Omental fat pad (tissue), 4 donors: ENCODE measurements around the gene ALDH5A1. TPM values are rescaled to one million over a fixed set of nuclear protein-coding genes. Genes with fewer than 3 reads are reported as not detected.

Experiments
- ATAC-seq: fragments of 150-250 bp; one replicate; pipeline ENCODE4 v1.9.1; 2016; ENCODE audit warnings: mild to moderate bottlenecking, moderate library complexity; ENCODE audit not compliant: low FRiP score
- DNase-seq: peaks from one replicate; pipeline ENCODE4 v3.0.0-alpha.2; 2019; ENCODE audit warnings: low spot score
- CTCF ChIP-seq, 3 donors: fragments of 450-650 bp; IDR thresholded peaks; one replicate each; pipeline ENCODE4 v1.5.1; 2016 to 2017; ENCODE audit warnings: antibody characterized with exemption in 3 of 3, mild to moderate bottlenecking in 3 of 3, moderate library complexity in 2 of 3
- total RNA-seq, 4 donors: library from RNA; depleted of rRNA; stranded (reverse); fragments of >200 nt; gene quantifications; one replicate each; pipeline ENCODE4 v1.1.0, GENCODE V29; 2016

Gene ALDH5A1
- total RNA-seq, 4 donors from 2014 or later, result 3.8 to 6.1 (median 4.9) TPM

GRCh38 chr6:24522228-24523176 is 27.7 kb downstream of the ALDH5A1 start:
- DNase-seq (no peak), ATAC-seq (no peak)
- no peak for TF ChIP-seq CTCF (IDR thresholded peaks at IDR 0.05)

GRCh38 chr6:24524329-24524728 is 29.6 kb downstream of the ALDH5A1 start:
- no peak for TF ChIP-seq CTCF (IDR thresholded peaks at IDR 0.05)
- no peak for ATAC-seq
- DNase-seq, result no peak

GRCh38 chr6:24524805-24525204 is 30.0 kb downstream of the ALDH5A1 start:
- DNase-seq, result no peak
- TF ChIP-seq CTCF (IDR thresholded peaks at IDR 0.05), result no peak
- ATAC-seq, result no peak

- ATAC-seq, result no peak
- TF ChIP-seq CTCF (IDR thresholded peaks at IDR 0.05), result no peak
- DNase-seq, result no peak
Observed at GRCh38 chr6:24529985-24530384, 35.2 kb downstream of the ALDH5A1 start.

GRCh38 chr6:24534329-24534728 is 39.6 kb downstream of the ALDH5A1 start:
- ATAC-seq (no peak), DNase-seq (no peak)
- no peak for TF ChIP-seq CTCF (IDR thresholded peaks at IDR 0.05)

- ATAC-seq (no peak), DNase-seq (no peak)
- no peak for TF ChIP-seq CTCF (IDR thresholded peaks at IDR 0.05)
Observed at GRCh38 chr6:24535210-24535609, 40.4 kb downstream of the ALDH5A1 start.

GRCh38 chr6:24536466-24536865 is 41.7 kb downstream of the ALDH5A1 start:
- no peak for ATAC-seq
- TF ChIP-seq CTCF (IDR thresholded peaks at IDR 0.05), result no peak
- DNase-seq, result no peak
